Measurements from ENCODE around the gene WWC1.

DNA sequence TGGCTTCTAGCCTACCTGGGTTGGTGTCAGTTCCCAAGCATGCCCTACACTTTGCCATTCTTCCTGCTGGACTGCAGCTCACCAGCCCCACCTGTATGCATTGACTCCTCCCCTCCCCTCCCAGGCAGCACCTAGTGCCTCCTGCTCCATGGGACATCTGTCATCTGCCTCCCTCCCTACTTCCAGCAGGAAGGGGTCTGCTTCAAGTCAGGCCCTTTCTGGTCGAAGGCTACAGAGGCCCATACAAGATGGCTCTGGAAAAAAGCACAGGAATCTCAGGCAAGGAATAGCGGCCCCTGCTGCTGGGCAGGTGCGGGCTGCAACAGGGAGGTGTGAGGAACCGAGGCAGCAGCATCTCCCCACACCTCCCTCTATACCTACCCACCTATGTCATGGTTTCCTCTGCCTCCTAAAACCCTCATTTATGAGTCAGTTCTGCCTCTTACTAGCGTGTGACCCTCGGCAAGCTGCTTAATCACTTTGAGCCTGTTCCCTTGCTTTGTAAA, 19.7 kb downstream of the WWC1 start:
- TF ChIP-seq, protein P1, sequence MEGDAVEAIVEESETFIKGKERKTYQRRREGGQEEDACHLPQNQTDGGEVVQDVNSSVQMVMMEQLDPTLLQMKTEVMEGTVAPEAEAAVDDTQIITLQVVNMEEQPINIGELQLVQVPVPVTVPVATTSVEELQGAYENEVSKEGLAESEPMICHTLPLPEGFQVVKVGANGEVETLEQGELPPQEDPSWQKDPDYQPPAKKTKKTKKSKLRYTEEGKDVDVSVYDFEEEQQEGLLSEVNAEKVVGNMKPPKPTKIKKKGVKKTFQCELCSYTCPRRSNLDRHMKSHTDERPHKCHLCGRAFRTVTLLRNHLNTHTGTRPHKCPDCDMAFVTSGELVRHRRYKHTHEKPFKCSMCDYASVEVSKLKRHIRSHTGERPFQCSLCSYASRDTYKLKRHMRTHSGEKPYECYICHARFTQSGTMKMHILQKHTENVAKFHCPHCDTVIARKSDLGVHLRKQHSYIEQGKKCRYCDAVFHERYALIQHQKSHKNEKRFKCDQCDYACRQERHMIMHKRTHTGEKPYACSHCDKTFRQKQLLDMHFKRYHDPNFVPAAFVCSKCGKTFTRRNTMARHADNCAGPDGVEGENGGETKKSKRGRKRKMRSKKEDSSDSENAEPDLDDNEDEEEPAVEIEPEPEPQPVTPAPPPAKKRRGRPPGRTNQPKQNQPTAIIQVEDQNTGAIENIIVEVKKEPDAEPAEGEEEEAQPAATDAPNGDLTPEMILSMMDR (IDR thresholded peaks at IDR 0.05; ENCODE audit: low read depth, low read length), result no peak
- TF ChIP-seq, protein P2, sequence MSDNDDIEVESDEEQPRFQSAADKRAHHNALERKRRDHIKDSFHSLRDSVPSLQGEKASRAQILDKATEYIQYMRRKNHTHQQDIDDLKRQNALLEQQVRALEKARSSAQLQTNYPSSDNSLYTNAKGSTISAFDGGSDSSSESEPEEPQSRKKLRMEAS (IDR thresholded peaks at IDR 0.05; ENCODE audit: low read depth, low read length), result no peak
- no peak for TF ChIP-seq POLR2A (IDR thresholded peaks at IDR 0.05; ENCODE audit: extremely low read depth, insufficient read length)
